HG02610 (cell line): Measurements from ENCODE around the gene MCF2L2.

Experiments
- ATAC-seq: cut with Tn5 transposase; IDR thresholded peaks from one replicate; pipeline ENCODE4 v1.9.1; 2021; ENCODE audit warnings: mild to moderate bottlenecking, moderate library complexity; ENCODE audit not compliant: unreplicated experiment

Gene MCF2L2

DNA sequence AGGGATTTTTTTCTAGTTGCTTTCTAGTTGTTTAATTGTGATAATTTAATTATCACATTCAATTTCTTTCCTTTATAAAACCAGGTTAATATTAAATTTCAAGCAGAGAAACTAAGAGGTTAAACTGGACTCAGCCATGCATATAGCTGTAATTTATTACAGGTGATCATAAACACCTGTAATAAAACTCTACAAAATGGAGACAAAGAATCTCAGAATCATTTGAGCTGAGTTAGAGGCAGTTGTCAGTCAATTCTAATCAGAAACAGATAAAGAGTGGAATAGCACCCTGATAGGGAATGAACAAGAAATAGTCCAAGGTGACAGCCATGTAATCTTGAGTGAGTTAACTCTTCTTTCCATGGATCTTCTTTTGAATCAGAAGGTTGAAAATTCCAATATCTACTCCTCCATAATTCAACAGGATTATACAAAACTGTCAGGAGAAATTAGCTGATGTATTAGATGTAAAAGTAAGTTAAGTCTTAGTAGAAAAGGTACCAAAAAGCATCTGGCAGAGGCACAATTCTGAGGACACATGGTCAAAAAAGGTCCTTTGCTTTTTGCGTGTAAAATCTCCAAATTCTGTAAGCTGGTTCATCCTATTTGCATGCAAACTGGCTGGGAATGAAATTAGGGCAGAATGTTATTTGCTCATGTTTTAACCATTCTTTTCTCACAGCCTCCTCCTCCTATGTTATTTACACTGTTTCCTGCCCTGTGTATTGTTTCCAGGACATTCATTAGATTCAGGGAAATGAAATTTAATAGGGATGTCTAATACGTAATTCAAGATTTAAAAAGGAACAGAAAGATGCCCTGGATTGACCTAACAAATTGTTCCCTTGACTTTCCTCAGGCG lies 214.8 kb downstream of the MCF2L2 start:
- no peak for ATAC-seq

GRCh38 chr3:183212565-183212964 lies 215.9 kb downstream of the MCF2L2 start:
- ATAC-seq: no peak

GRCh38 chr3:183212096-183212495 lies 216.3 kb downstream of the MCF2L2 start:
- ATAC-seq: no peak

- ATAC-seq: no peak
These were observed 217.1 kb downstream of the MCF2L2 start for GRCh38 chr3:183211352-183211751.

GRCh38 chr3:183210862-183211341 lies 217.5 kb downstream of the MCF2L2 start:
- ATAC-seq: no peak

- ATAC-seq: no peak
These were observed 218.1 kb downstream of the MCF2L2 start for GRCh38 chr3:183210341-183210740.

- no peak for ATAC-seq
These were observed 219.6 kb downstream of the MCF2L2 start for GRCh38 chr3:183208800-183209199.

GRCh38 chr3:183208260-183208659 lies 220.2 kb downstream of the MCF2L2 start:
- ATAC-seq: no peak

- no peak for ATAC-seq
These were observed 224.7 kb downstream of the MCF2L2 start for GRCh38 chr3:183203670-183204069.

- ATAC-seq: no peak
These were observed 226.3 kb downstream of the MCF2L2 start for GRCh38 chr3:183202004-183202722.

- no peak for ATAC-seq
These were observed 229.5 kb downstream of the MCF2L2 start for GRCh38 chr3:183198939-183199338.

- ATAC-seq: no peak
These were observed 230.7 kb downstream of the MCF2L2 start for GRCh38 chr3:183197734-183198133.

DNA sequence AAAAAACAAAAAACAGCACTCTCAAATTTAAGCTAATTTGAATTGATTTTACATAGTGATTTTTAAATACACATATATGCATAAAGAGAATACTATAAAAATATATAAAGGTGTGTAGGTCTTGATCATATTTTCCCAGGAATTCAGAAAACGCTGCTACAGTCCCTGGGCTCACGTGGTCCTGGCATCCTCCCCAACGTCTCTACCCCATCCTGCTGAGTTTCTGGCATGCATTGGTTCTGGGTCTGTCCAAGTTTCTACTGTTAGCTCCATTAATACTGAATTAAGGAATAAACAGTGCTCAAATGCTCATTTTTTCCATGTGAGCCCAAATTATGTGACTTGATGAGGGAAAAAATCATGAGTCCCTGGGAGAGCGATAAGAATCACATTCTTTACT lies 233.2 kb downstream of the MCF2L2 start:
- no peak for ATAC-seq

DNA sequence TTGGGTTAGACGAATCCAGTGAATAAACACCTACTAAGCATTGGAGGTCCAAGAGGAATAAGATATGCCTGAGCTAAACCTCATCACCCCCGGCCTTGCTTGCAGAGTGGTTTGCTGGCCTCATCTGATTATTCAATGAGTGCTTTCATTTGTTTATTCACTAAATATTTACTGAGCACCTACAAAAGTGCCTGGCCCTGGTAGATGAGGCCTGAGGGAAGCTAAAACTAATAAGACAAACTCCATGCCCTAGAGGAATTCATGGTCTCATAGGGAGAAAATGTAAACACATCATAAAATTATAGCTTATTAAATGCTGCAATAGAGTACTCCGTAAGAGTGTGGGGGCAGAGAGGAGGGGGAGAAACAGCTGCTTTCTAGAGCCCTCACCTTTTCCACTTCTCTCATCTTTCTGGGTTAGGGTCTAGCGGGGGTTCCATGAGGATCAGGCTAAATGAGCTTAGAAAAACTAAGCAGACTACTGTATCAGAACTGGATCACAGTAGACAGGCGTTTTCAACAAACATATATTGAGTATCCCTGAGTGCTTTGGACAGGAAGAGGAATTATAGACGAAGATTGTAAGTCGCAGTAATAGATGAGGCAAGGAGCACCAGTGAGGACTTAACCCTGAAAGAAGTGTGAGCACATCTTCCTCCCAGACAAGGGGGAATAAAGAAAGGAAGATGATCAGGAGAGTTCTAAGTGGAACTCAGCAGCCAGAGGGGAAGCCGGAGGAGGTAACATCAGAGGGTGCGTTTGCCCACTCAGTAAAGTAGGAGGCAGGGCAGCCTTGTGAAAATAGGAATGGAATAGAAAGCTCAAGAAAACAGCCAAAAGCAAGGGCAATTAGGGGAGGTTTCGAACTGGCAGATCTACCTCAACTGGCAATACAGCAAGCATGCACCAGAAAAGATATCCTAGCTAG lies 234.4 kb downstream of the MCF2L2 start:
- ATAC-seq: no peak

GRCh38 chr3:183192650-183193300 lies 235.6 kb downstream of the MCF2L2 start:
- no peak for ATAC-seq

GRCh38 chr3:183189641-183190040 lies 238.8 kb downstream of the MCF2L2 start:
- ATAC-seq: no peak

- ATAC-seq: no peak
These were observed 239.4 kb downstream of the MCF2L2 start for GRCh38 chr3:183188895-183189462.

- ATAC-seq: no peak
These were observed 242.7 kb downstream of the MCF2L2 start for GRCh38 chr3:183185696-183186095.

DNA sequence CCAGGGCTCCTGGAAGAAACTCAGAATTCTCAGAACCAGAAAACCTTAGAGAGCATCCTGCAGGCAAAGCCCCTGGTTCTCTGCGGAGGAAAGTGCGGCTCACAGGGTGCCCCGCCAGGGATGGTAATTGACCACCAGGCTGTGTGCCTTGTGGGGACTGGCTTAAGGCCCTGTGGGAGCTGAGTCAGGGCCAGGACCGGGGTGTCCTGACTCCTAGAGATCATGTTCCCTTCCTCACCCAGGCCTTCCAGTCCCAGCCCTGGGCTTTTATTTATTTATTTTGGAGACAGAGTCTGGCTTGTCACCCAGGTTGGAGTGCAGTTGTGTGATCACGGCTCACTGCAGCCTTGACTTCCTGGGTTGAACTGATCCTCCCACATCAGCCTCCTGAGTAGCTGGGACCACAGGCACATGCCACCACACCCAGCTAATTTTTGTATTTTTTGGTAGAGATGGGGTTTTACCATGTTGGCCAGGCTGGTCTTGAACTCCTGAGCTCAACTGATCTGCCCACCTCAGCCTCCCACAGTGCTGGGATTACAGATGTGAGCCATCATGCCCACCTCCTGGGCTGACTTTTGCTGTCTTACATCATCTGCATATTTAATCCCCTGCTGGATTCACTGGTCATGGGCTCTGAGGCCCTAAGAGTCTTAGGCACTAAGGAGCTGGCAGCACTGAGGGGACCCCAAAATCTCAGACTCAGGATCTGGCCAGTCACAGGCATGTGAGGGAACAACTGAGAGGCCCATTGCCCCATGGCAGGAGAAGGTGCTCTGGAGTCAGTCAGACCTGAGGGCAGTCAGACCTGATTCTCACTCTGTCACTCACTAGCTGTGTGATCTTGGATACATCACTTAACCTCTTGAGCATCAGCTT lies 245.4 kb downstream of the MCF2L2 start:
- ATAC-seq: no peak
